WTC11 (cell line): ENCODE data around the gene CFAP20DC. TPM values are rescaled to one million over a fixed set of nuclear protein-coding genes. Genes with fewer than 3 reads are reported as not detected.

ENCODE experiments used
- ATAC-seq: fragments of 200-7000 bp; cut with Tn5 transposase; 2 replicates; pipeline ENCODE4 v1.10.0; 2021; ENCODE audit warnings: mild to moderate bottlenecking, moderate library complexity
- CTCF ChIA-PET: fragments of 300-600 bp; sonication (Branson Sonifier 250); formaldehyde crosslinking; loops from one replicate; lab custom pipeline; 2021; ENCODE audit warnings: antibody characterized with exemption; lab: Charles Lee
- POLR2A ChIA-PET: fragments of 350-600 bp; sonication (Branson Sonifier 250); formaldehyde crosslinking; loops from one replicate; lab custom pipeline; 2021; ENCODE audit warnings: antibody characterized with exemption; lab: Charles Lee
- DNase-seq: peaks from one replicate; pipeline ENCODE4 v3.0.0; 2021; ENCODE audit warnings: low spot score
- H3K27ac Mint-ChIP-seq: 2 replicates; pipeline ENCODE4 v1.8.0; 2021; ENCODE audit warnings: mixed read lengths
- H3K27me3 Mint-ChIP-seq: 2 replicates; pipeline ENCODE4 v1.8.0; 2021; ENCODE audit warnings: low read depth, mild to moderate bottlenecking, moderate library complexity, mixed read lengths
- H3K36me3 Mint-ChIP-seq: 2 replicates; pipeline ENCODE4 v1.8.0; 2021; ENCODE audit warnings: mixed read lengths
- H3K4me1 Mint-ChIP-seq: 2 replicates; pipeline ENCODE4 v1.8.0; 2022; ENCODE audit warnings: mixed read lengths
- H3K4me3 Mint-ChIP-seq: 2 replicates; pipeline ENCODE4 v1.8.0; 2021; ENCODE audit warnings: mild to moderate bottlenecking, moderate library complexity, mixed read lengths
- H3K9me3 Mint-ChIP-seq: 2 replicates; pipeline ENCODE4 v1.8.0; 2021; ENCODE audit warnings: mixed read lengths
- AR ChIP-seq: fragments of 250-450 bp; sonication (Bioruptor Pico); IDR thresholded peaks from 2 replicates; pipeline ENCODE4 v1.9.0; 2021; ENCODE audit warnings: mild to moderate bottlenecking
- CREM ChIP-seq: sonication (generic); formaldehyde crosslinking; IDR thresholded peaks from 2 replicates; pipeline ENCODE4 v1.8.1; 2022; ENCODE audit warnings: mild to moderate bottlenecking, missing genetic modification reagents, moderate library complexity
- E2F1 ChIP-seq: sonication (generic); formaldehyde crosslinking; IDR thresholded peaks from 2 replicates; pipeline ENCODE4 v1.8.0; 2022; ENCODE audit warnings: mild to moderate bottlenecking, missing genetic modification reagents
- E2F4 ChIP-seq: sonication (generic); formaldehyde crosslinking; IDR thresholded peaks from 2 replicates; pipeline ENCODE4 v1.8.1; 2022; ENCODE audit warnings: low read depth, mild to moderate bottlenecking, moderate library complexity, missing genetic modification reagents, borderline replicate concordance
- ELF4 ChIP-seq: sonication (generic); formaldehyde crosslinking; IDR thresholded peaks from 2 replicates; pipeline ENCODE4 v1.8.1; 2022; ENCODE audit warnings: low read depth, mild to moderate bottlenecking, moderate library complexity, missing genetic modification reagents
- EMX1 ChIP-seq: fragments of 250-450 bp; sonication (Bioruptor Pico); IDR thresholded peaks from 2 replicates; pipeline ENCODE4 v1.8.0; 2021; ENCODE audit warnings: mild to moderate bottlenecking
- FOXK1 ChIP-seq: sonication (generic); formaldehyde crosslinking; IDR thresholded peaks from 2 replicates; pipeline ENCODE4 v1.8.0; 2022; ENCODE audit warnings: mild to moderate bottlenecking, moderate library complexity, missing genetic modification reagents
- GABPB1 ChIP-seq: sonication (generic); formaldehyde crosslinking; IDR thresholded peaks from 2 replicates; pipeline ENCODE4 v1.8.1; 2023; ENCODE audit warnings: mild to moderate bottlenecking, missing genetic modification reagents
- HMGA2 ChIP-seq: fragments of 250-450 bp; sonication (Bioruptor Pico); IDR thresholded peaks from 2 replicates; pipeline ENCODE4 v1.4.0; 2021; ENCODE audit warnings: mild to moderate bottlenecking, moderate library complexity
- JAZF1 ChIP-seq: fragments of 250-450 bp; sonication (Bioruptor Pico); IDR thresholded peaks from 2 replicates; pipeline ENCODE4 v1.9.0; 2021; ENCODE audit warnings: moderate library complexity, mild to moderate bottlenecking, inconsistent platforms
- MLX ChIP-seq: sonication (generic); formaldehyde crosslinking; IDR thresholded peaks from 2 replicates; pipeline ENCODE4 v1.8.1; 2023; ENCODE audit warnings: mild to moderate bottlenecking, missing genetic modification reagents, moderate library complexity
- NR3C1 ChIP-seq: sonication (generic); formaldehyde crosslinking; conservative IDR thresholded peaks from 2 replicates; pipeline ENCODE4 v1.8.1; 2023; ENCODE audit warnings: low read depth, mild to moderate bottlenecking, missing genetic modification reagents
- OVOL2 ChIP-seq: fragments of 250-450 bp; sonication (Bioruptor Pico); IDR thresholded peaks from 2 replicates; pipeline ENCODE4 v1.9.0; 2021; ENCODE audit warnings: mild to moderate bottlenecking, borderline replicate concordance
- USF1 ChIP-seq: sonication (generic); formaldehyde crosslinking; IDR thresholded peaks from 2 replicates; pipeline ENCODE4 v1.8.0; 2022; ENCODE audit warnings: mild to moderate bottlenecking, missing genetic modification reagents
- ZBTB43 ChIP-seq: sonication (generic); formaldehyde crosslinking; IDR thresholded peaks from 2 replicates; pipeline ENCODE4 v1.8.1; 2023; ENCODE audit warnings: mild to moderate bottlenecking, missing genetic modification reagents
- ZNF121 ChIP-seq: sonication (generic); formaldehyde crosslinking; IDR thresholded peaks from 2 replicates; pipeline ENCODE4 v1.8.0; 2023; ENCODE audit warnings: missing genetic modification reagents
- ZNF138 ChIP-seq: sonication (generic); formaldehyde crosslinking; conservative IDR thresholded peaks from 2 replicates; pipeline ENCODE4 v1.8.1; 2022; ENCODE audit warnings: mild to moderate bottlenecking, moderate library complexity, missing genetic modification reagents
- ZNF281 ChIP-seq: sonication (generic); formaldehyde crosslinking; IDR thresholded peaks from 2 replicates; pipeline ENCODE4 v1.8.0; 2023; ENCODE audit warnings: mild to moderate bottlenecking, missing genetic modification reagents
- ZNF396 ChIP-seq: fragments of 250-450 bp; sonication (Bioruptor Pico); IDR thresholded peaks from 2 replicates; pipeline ENCODE4 v1.8.0; 2021; ENCODE audit warnings: mild to moderate bottlenecking, moderate library complexity, borderline replicate concordance
- total RNA-seq: library from RNA; stranded (reverse); gene quantifications from 3 replicates; pipeline ENCODE4 v1.2.3, GENCODE V29; 2021

Gene CFAP20DC
- total RNA-seq, 1 experiment from 2014 or later, result 4.9 TPM

GRCh38 chr3:58772462-58772861 is 277.4 kb downstream of the CFAP20DC start (continued):
- TF ChIP-seq AR (CRISPR knock-in tag), result no peak
- no peak for TF ChIP-seq E2F1 (CRISPR knock-in tag)
- no peak for TF ChIP-seq FOXK1 (CRISPR knock-in tag)
- no peak for TF ChIP-seq MLX

GRCh38 chr3:58769065-58769464 is 280.8 kb downstream of the CFAP20DC start:
- DNase-seq (no peak), ATAC-seq (no peak)
- peaks cover 55% of the 10 kb centered on the region for H3K9me3 Mint-ChIP-seq
- no peak overlapping the region for H3K4me3 Mint-ChIP-seq
- peaks cover 3% of the 10 kb centered on the region for H3K27me3 Mint-ChIP-seq
- H3K36me3 Mint-ChIP-seq, result peaks cover 31% of the 10 kb centered on the region
- no peaks in the 10 kb centered on the region for H3K4me1 Mint-ChIP-seq
- CTCF ChIA-PET, result no interaction called here
- H3K27ac Mint-ChIP-seq, result no peak overlapping the region
- POLR2A ChIA-PET, result no interaction called here
- no peak for TF ChIP-seq ZNF138 (CRISPR knock-in tag)
- no peak for TF ChIP-seq USF1 (CRISPR knock-in tag)
- TF ChIP-seq JAZF1 (CRISPR knock-in tag), result no peak
- no peak for TF ChIP-seq E2F1 (CRISPR knock-in tag)
- no peak for TF ChIP-seq ZNF121 (CRISPR knock-in tag)
- TF ChIP-seq CREM, result no peak
- TF ChIP-seq EMX1, result no peak
- no peak for TF ChIP-seq HMGA2 (CRISPR knock-in tag)

- H3K27ac Mint-ChIP-seq, result no peak overlapping the region
- no peaks in the 10 kb centered on the region for H3K4me1 Mint-ChIP-seq
- no peak for DNase-seq
- ChIA-PET POLR2A (no interaction called here), CTCF (interaction anchor here (0.8 kb wide), 1 partner anchor 10 kb away, joined by 3 read pairs; no protein-coding TSS in a partner anchor)
- ATAC-seq, result no peak
- peaks cover 7% of the 10 kb centered on the region for H3K27me3 Mint-ChIP-seq
- H3K36me3 Mint-ChIP-seq, result peaks cover 42% of the 10 kb centered on the region
- H3K4me3 Mint-ChIP-seq, result no peak overlapping the region
- H3K9me3 Mint-ChIP-seq, result peaks cover 71% of the 10 kb centered on the region
- no peak for TF ChIP-seq GABPB1 (CRISPR knock-in tag)
- TF ChIP-seq ZNF281, result no peak
- no peak for TF ChIP-seq ZNF396 (CRISPR knock-in tag)
- no peak for TF ChIP-seq HMGA2 (CRISPR knock-in tag)
- no peak for TF ChIP-seq E2F4 (CRISPR knock-in tag)
- TF ChIP-seq OVOL2 (CRISPR knock-in tag), result no peak
- no peak for TF ChIP-seq ELF4 (CRISPR knock-in tag)
- no peak for TF ChIP-seq ZBTB43 (CRISPR knock-in tag)
- no peak for TF ChIP-seq NR3C1 (CRISPR knock-in tag)
Measured at GRCh38 chr3:58766587-58767282, 283.1 kb downstream of the CFAP20DC start.
